ENCODE measurements around the gene DPP10.
"Not testable (repeated sequence)": the region's sequence is repeated elsewhere in the genome, so short reads cannot be mapped to it uniquely, and the experiment has no call there.

The DPP10 gene

DNA sequence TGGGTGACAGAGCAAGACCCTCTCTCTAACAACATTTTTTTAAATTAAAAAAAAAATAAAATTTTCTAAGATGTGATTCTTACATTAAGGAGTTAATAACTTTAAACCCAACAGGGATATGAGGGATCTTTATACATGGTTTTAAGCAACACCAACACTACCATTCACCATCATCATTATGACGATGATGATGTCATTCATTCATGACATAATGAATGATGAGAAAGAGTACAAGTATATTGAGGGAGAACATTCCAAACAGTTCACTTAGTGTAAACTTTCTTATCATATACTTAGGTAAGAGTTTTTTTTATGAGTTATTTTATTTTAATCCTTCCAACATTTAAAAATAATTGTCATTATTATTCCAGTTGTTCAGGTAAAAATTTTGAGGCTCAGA is 863.3 kb downstream of the DPP10 start:
- DNase-seq = no peak

DNA sequence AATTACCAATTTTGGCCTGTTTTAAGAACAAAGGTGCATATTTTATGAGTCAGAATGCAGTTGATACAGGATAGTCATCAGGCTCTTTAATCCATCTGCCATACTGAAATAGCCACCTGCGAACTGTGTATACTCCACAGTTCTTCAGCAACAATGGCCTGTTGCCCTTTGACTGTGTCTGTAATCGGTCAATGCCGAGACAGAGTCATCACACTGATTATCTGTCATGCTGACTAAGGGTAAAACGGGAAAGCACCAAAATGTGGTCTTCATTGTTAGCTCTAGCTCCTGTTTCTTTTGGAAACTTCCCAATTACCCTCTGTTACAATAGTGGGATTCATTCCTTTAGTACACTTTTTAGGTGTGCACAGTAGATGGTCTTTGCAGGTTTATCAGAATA is 871.7 kb downstream of the DPP10 start:
- DNase-seq = no peak

DNA sequence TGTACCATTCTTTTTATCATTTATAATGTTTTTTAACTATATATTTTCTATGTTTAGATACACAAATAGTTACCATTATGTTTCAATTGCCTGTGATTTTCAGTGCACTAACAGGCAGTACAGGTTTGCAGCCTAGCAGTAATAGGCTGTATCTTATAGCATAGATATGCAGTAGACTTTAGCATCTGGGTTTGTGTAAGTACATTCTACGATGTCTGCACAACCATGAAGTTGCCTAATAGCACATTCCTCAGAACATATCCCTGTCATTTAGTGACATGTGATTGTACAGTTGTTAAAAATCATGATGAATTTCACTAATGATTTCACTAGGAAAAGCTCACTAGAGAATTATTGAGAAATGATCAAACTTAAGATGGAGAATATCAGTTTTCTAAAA is 884.6 kb downstream of the DPP10 start:
- DNase-seq = no peak

DNA sequence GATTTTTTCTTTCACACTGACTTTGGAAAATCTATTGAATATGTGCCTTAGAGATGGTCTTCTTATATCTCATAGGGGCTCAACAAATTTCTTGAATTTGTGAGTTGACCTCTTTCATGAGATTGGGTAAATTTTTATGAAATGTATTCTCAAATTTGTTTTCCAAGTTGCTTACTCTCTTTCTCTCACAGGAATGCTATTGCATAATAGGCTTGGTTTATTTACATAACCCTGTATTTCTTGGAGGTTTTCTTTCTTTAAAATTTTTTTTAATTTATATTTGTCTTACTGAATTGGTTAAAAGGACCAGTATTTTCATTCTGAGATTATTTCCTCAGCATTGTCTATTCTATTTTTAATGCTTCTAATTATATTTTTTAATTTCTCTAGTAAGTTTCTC is 917.1 kb downstream of the DPP10 start:
- DNase-seq = no peak

DNA sequence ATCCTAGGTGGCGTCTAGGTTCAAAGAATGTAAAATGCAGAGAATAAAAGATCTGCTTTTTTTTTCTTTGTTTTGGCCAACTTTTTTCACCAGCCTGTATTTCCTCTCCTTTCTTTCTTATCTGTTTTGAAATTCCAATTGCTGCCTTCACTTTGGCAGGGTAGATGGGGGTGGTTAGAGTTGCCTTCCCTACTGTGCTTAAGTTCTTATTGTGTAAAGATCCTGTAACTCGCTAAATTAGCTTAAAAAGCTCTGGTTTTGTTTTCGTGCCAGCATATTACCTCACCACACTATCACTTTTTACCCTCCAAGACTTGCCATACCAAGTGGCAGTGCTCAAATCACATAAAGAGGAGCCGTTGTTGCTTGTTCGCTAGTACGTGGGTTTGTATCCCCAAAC is 921.7 kb downstream of the DPP10 start:
- no peak for DNase-seq

DNA sequence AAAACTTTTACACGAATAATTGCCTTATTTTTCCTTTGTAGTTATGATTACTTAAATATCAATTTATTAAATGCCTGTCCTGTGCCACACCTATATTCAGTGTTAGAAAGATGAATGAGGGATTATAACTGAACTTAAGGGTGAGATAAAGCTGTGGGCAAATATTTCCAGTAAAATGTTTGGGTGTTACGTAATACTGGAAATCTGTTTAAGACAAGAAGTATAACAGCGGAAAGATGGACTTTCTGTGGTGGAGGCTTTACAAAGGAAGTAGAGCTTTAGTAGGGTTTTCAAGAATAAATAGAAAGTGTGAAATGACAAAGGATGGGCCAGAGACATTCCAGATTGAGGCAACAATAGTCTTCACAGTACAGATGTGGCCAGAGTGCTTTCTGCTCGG is 927.0 kb downstream of the DPP10 start:
- DNase-seq = no peak

DNA sequence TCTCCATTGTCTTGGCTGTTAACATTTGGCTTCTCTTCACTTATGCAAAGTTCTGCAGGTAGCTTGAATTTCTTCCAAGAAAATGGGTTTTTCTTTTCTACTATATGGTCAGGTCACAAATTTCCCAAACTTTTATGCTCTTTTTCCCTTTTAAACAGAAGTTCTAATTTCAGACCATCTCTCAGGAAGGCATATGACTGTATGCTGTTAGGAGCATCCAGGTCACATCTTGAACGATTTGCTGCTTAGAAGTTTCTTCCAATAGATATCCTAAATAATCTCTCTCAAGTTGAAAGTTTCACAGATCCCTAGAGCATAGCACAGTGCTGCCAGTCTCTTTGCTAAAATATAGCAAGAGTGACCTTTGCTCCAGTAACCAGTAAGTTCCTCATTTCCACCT is 932.5 kb downstream of the DPP10 start:
- no peak for DNase-seq

DNA sequence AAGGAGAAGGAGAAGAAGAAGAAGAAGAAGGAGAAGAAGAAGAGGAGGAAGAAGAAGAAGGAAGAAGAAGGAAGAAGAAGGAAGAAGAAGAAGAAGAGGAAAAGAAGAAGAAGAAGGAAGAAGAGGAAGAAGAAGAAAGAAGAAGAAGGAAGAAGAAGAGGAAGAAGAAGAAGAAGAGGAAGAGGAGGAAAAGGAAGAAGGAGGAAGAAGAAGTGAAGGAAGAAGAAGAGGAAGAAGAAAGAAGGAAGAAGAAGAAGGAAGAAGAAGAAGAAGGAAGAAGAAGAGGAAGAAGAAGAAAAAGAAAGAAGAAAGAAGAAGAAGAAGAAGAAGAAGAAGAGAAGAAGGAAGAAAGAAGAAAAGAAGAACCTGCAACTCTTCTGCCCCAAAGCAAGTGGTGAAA is 942.0 kb downstream of the DPP10 start:
- DNase-seq = no peak

DNA sequence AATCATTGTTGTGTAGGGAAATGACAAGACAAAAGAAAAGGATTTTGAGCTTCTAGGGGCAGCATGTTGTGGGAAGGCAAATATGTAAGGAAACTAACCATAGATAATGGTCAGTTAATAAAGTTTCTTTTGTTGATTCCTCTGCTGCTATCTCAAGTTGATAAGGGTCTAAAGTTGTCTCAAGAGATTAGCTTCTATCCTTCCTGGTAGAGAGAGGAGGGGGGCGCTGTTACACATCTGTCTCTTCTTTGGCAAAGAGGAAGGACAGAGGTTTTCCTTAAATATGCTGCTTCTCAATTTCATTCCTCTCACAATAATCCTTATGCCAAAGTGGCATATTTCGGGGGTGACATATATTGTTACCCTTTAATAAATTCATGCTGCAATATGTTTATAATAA is 944.0 kb downstream of the DPP10 start:
- peak; percentile 26 for DNase-seq

DNA sequence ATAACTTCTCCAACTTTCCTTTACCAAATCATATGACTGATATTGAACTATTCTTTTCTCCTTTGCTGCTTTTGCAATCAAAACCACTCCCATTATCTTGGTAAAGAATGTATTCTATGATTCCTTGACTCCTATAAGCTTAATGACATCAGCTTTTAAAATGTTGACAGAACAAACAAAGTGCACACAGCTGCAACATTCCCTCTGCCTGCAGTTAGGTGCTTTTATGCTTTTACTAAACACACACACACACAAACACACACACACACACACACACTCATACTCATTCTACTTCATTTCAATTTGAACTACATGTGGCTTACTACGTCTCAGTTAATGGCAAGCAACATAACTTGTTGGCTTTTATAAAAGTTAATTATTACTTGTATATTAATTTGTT is 946.6 kb downstream of the DPP10 start:
- no peak for DNase-seq

DNA sequence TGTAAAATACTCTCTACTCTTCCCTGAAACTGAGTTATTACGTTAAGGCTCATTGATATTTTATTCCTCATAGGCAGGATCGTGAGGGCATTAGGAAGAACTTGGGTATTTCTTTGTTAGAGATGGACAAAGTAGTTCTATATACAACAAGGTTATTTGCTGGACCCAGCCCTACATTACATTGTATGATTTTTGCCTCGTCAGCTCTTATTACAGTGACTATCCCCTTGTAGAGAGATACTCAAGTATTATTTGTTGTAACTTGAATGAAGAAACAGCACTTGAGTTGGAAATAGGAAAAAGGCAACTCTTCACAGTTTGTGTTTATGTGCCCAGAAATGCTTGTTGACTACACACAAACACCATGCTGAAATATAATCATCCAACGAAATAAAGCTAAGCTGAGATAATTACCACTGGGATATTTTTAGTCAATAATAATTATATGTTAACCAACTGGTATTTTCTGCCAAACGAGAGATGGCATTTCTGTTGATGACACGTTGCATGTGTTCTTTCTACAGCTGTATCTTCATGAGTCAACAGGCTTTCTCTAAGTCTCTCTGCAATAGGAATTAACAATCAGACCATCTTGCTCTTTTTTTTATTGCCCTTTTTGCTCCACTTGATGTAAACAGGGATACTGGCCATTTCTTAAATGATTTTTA is 947.6 kb downstream of the DPP10 start:
- no peak for DNase-seq

DNA sequence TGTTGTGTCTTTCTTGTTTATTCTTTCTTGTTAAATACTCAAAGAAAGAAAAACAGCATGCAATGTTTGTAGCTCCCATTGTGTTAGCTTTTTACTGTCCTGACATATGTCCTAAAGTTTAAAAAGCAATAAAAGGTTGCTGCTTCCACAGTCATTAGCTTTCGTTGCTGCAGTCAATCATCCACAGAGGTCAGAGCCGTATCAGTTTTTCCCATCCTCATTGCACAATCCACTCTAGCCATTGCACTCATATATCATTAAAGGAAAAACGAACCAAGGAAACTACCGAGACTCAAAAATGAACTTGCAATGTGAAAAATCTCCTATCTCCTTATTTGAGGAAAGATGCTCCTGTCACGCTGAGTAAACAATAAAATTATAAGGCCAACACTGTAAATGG is 954.1 kb downstream of the DPP10 start:
- no peak for DNase-seq

DNA sequence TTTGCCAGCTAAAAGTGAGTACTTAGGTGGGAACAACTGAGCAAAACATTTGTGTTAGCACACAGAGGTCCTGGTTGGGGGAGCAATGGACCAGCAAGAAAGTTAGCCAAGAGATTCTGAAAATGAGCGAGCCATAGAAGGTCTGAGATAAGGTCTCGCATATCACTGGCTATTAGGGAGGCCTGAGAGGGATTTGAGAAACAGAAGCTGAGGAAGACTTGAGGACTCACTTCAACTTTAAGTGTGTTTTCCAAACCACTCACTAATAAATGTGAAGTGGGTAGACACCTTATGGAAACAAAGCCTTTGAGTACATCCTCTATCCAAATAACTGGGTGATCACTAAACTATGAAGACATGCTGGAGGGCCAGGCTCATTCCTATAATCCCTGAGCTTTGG is 958.5 kb downstream of the DPP10 start:
- DNase-seq = no peak

DNA sequence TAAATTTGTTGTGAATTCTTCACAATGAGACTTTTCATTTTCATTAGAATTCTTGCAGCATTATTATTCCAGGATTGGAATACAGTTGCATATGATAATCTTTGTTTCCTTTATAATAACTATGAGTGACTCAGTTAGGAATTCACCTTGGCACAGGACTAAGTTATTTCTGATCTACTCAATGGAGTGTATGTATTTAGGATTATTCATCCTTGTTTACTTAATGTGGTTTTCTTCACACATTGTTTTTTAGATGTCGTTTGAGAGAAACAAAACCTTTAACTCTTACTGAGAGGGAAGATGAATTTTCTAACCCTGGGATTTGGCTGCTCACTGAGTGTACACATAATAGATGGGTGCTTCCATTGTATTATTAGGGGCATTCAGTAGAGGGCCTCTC is 970.1 kb downstream of the DPP10 start:
- no peak for DNase-seq

DNA sequence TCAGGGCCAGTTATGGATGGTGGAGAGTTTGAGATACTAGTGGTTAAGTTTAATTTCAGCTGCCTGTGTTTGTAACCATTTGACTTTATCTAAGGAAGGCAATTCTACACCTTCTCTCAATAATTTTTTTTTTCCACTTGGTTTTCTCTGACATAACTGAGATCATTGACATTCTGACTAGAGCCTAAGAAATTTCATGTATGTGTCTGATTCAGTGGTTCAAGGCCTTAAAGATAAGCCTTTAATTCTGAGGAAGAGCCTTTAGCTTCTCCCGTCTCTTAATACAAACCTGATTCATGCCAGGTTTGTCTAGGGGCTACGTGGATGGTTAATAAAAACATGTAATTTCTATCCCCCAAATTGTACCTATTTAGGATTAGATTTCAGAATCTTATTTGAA is 971.4 kb downstream of the DPP10 start:
- DNase-seq = no peak

DNA sequence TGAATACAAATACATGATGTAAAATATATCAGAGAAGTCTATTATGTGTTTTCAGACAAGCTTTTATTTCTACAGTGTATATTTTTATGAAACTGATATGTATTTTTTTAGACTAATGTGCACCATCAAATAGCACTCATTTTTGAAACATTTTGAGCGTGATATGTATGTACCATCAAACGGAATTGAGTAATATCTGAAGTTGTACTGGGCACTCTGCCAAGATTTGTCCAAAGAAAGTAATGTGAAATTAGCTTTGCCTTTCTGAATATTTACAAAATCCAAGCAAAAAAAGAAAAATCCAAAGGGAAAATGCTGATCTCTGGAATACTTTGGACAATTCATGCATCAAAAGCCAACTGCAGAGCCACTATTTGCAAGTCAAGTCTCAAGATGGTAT is 972.0 kb downstream of the DPP10 start:
- DNase-seq = no peak

DNA sequence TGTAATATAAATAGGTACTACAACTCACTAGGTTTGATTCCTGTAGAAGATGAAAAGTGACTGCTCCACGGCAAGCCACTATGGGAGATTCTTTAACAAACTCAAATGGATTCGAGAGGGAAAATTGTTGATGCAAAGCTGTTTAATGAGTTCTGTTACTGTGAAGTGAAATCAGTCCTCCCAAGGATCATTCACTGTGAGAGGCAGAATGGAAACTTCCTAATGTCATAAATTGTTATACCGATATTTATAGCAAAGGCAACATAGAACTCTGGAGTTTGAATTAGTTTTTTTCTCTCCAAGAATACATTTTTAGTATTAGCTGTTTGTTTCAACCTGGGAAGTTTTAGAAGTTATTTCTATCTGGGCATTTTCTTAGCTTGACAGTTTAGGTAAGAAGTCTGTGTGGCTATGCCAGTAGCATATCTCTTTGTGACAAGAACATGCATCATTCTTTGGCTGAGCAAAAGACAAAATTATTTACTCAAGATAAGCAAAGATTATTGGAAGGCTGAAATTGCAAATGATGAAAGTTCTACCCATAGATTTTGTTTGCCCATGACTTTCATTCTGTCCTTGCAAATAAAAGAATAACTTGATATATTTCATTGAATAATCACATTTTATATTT is 979.7 kb downstream of the DPP10 start:
- DNase-seq = no peak

DNA sequence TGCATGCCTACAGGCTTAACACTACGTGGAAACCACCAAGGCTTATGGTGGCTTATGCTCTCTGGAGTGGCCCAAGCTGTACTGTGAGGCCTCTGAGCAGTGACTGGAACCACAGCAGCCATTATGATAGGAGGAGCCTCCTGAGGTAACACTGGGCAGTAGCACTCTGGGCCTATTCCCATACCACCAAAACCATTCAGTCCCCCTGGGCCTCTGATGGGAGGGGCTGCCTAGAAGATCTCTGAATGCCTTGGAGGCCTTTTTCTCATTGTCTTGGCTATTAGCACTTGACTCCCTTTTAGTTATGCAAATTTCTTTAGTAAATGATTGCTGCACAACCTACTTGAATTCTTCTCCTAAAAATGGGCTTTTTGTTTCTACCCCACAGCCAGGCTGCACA is 985.0 kb downstream of the DPP10 start:
- DNase-seq = no peak

DNA sequence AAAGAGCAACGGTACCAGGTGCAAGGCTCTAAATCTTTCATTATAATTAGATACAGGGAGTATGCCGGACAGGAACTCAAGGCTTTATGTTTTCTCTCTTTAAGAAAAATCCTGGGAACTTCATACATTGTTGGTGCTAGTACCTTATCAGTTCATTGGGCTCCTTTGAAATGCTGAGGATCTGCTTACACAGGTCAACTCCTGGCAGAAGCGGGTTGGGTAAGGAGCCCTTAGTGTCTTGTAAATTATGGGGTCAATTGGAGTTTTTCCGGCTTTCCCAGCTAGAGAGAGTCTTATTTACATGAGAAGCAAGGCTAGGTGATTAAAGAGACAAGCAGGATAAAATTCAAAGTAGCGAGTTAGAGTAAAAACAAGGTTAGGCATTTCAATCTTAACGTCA is 998.3 kb downstream of the DPP10 start:
- not testable (repeated sequence) for DNase-seq

DNA sequence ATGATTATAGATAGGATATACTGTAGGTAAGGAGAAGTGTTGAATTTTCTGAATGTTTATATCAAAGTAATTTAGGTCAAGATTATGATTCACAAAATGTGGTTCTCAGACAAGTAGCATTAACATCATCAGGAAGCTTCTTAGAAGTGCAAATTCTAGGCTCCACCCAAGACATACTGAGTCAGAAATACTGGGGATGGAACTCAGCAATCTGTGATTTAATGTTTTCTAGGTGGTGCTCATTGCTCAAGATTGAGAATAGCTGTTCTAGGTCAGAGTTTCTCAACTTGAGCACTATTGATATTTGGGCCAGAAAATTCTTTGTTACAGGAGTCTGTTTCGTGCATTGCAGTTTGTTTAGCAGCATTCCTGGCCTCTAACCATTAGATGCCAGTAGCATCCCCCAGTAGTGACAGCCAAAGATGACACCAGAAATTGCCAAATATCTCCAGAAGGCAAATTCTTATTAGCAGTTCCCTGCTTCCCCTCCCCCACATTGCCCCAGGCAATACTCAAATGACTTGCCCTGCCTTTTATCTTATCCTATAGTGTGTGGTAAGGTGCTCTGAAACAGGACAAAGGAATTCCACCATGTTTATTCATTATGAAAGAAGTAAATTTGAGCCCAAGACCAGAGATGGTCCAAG is 1001.2 kb downstream of the DPP10 start:
- DNase-seq = no peak

DNA sequence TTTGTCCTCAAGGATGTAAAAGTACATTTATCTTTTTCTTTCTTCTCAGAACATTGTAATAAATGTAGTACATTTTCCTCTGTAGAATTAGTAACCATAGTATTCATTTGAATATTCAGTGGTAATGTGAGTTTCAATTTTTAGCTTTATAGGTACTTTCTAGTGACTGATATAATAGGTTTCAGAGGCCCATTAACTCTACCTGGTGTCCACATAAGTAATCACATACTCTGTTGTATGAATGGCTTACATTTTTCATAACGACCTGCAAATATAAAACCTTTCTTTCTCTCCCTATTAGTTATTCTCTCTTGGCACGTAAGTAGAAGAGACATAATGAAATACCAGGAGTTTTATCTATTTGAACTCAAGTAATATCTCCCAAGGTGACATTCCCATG is 1017.6 kb downstream of the DPP10 start:
- no peak for DNase-seq

DNA sequence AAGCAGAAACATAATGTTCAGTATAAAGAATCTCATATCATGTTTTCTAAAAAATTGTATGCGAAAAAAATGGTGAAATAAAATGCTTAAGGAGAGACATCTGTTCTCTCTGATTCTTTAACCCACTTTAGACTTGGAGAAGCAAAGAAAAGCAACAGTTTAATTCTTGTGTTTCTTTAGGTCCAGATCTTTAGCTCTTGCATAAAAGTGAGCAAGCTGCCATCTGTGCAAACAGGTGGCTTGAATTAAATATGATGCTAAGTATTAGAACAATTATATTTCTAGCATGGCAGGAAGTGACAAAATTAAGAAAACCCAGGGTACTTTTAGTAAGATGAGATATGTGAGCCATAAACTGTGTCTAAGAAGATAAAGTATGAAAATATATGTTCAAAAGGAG is 1038.3 kb downstream of the DPP10 start:
- no peak for DNase-seq

DNA sequence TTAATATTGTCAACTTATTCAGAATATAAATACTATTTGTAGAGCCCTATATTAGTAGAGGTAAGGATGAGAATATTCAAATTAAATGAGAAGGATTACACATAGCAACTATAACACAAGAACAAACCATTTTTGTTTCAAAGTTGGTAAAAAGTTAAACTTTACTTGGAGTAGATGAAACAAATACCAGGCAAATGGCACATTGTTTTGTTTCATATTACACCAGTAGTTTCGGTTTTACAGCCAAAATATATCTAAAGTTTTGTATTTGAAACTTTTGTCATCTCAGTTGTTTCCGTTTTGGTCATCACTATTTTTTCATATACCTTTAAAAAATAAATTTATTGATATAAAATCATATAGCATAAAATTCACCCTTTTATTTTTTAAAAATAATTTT is 1039.4 kb downstream of the DPP10 start:
- DNase-seq = no peak

DNA sequence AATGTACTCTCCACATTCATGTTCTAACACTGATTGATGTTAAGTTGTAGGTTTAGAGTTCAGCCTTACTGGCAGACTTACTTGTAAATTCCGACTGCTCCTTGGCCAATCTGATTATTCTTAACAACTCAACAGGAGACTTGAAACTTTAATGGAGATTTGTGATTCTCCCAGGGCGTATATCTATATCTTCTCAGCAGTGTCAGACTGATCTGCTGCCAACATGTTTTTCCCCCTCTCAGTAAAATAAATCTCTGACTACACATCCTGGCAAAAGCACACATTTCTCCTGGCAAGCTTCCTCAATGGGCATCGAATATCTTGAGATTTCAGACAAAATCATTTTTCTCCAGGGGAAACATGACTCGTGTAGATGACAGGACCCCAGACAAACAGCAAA is 1041.2 kb downstream of the DPP10 start:
- no peak for DNase-seq

DNA sequence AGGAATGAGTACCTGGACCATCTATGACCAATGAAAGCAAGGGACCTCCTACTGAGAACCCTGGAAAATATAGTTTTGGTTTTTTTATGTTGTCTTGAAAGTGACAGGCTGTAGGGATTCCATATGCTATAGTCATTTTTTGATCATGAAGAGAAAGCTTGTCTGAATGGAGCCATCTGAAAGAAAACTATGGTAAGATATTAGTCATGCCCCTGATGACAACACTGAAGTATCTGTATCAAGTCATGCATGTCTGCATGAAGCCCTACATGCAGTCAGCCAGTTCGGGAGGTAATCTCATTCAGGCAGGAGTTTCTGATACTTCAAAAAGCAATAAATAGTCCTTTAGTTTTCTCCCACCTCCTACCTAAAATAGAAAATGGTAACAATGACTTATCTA is 1042.0 kb downstream of the DPP10 start:
- DNase-seq = no peak
